AG04450 (cell line): ENCODE results near the gene RPL35. TPM values are rescaled to one million over a fixed set of nuclear protein-coding genes. Genes with fewer than 3 reads are reported as not detected.

Experiments
- CTCF ChIA-PET: fragments of 300-600, 350-600 bp; formaldehyde crosslinking; extraction: SDS; loops from one replicate; lab custom pipeline; 2022; ENCODE audit warnings: antibody characterized with exemption, inconsistent platforms; lab: Charles Lee
- POLR2A ChIA-PET: fragments of 350-600 bp; formaldehyde crosslinking; extraction: SDS; loops from one replicate; lab custom pipeline; 2021; ENCODE audit warnings: antibody characterized with exemption, inconsistent platforms; lab: Yijun Ruan, JAX
- DNase-seq: peaks from one replicate; pipeline ENCODE4 v3.0.0-alpha.2; 2011; ENCODE audit warnings: low read depth, low spot score
- H3K27ac ChIP-seq: one replicate; pipeline ENCODE4 v1.5.1; 2012; ENCODE audit warnings: low read depth, low read length, control low read depth
- H3K27me3 ChIP-seq: one replicate; pipeline ENCODE4 v1.6.0; 2012; ENCODE audit warnings: low read length; ENCODE audit not compliant: control insufficient read depth, insufficient read depth
- H3K4me3 ChIP-seq: 2 replicates; pipeline ENCODE4 v1.5.1; 2011; ENCODE audit warnings: mild to moderate bottlenecking, low read depth, low read length, control low read depth
- H3K9me3 ChIP-seq: 2 replicates; pipeline ENCODE4 v1.5.1; 2012; ENCODE audit warnings: low read length; ENCODE audit not compliant: control insufficient read depth, insufficient read depth
- polyA plus RNA-seq: library from polyadenylated mRNA; depleted of rRNA; stranded (reverse); fragments of >200 nt; gene quantifications from 2 replicates; pipeline ENCODE4 v1.2.3, GENCODE V29; 2011
- TF ChIP-seq, protein P1 (sequence below): IDR thresholded peaks from 2 replicates; pipeline ENCODE4 v1.5.1; 2011; ENCODE audit warnings: low read depth, low read length, control low read depth, inconsistent platforms

Gene RPL35
- polyA plus RNA-seq, 1 experiment = 2,283 TPM

DNA sequence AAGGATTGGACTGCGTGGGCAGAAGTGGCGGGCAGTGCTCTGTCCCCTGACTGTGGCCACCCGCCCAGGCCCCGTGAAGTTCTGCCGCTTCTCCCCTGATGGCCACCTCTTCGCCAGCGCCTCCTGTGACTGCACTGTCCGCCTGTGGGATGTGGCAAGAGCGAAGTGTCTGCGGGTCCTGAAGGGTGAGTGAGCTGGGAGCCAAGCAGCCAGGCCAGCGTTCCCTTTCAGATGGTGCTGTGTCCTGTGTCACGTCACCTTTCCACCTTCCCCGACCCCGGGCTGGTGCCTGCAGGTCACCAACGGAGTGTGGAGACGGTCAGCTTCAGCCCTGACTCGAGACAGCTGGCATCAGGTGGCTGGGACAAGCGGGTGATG is 6.2 kb downstream of the RPL35 start:
- Histone ChIP-seq H3K4me3 (no peak overlapping the region), H3K9me3 (no peaks in the 10 kb centered on the region; the same call in 1 of the 2 replicates), H3K27ac (no peak overlapping the region), H3K27me3 (peaks cover 3% of the 10 kb centered on the region)
- CTCF ChIA-PET = interaction anchor here (13.2 kb wide), 1 partner anchor 81 kb away, joined by 674 read pairs; the partner anchor contains the start of genes NR6A1 and OLFML2A
- DNase-seq = no peak
- TF ChIP-seq, protein P1, sequence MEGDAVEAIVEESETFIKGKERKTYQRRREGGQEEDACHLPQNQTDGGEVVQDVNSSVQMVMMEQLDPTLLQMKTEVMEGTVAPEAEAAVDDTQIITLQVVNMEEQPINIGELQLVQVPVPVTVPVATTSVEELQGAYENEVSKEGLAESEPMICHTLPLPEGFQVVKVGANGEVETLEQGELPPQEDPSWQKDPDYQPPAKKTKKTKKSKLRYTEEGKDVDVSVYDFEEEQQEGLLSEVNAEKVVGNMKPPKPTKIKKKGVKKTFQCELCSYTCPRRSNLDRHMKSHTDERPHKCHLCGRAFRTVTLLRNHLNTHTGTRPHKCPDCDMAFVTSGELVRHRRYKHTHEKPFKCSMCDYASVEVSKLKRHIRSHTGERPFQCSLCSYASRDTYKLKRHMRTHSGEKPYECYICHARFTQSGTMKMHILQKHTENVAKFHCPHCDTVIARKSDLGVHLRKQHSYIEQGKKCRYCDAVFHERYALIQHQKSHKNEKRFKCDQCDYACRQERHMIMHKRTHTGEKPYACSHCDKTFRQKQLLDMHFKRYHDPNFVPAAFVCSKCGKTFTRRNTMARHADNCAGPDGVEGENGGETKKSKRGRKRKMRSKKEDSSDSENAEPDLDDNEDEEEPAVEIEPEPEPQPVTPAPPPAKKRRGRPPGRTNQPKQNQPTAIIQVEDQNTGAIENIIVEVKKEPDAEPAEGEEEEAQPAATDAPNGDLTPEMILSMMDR = no peak
- POLR2A ChIA-PET = interaction anchor here (0.7 to 2.3 kb wide), 4 partner anchors 76 to 270 kb away, joined by 3 to 9 read pairs (median 6); partner anchors contain the start of gene OLFML2A

GRCh38 chr9:124854822-124855221 is 6.9 kb downstream of the RPL35 start:
- TF ChIP-seq, protein P1 = no peak

DNA sequence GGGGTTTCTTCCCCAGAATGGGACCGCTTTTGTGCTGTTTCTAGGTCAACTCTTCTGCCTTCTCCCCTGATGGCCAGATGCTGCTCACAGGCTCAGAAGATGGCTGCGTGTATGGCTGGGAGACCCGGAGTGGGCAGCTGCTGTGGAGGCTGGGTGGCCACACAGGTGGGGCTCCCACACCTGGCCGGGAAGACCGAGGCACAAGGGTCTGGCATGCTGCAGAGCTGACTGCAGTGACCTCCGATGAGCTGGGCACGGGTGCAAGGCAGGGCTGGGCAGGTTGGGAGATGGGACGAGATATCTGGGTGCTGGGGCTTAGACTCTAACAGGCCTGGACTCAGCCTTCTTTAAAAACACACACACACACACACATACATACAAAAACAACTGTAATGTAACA is 7.6 kb downstream of the RPL35 start:
- Histone ChIP-seq H3K27ac (no peak overlapping the region), H3K27me3 (peaks cover 3% of the 10 kb centered on the region), H3K4me3 (no peak overlapping the region), H3K9me3 (no peaks in the 10 kb centered on the region; the same call in 1 of the 2 replicates)
- ChIA-PET POLR2A (interaction anchor here (0.5 to 2.9 kb wide), 4 partner anchors 26 to 83 kb away, joined by 3 to 12 read pairs (median 8); partner anchors contain the start of gene NR6A1), CTCF (interaction anchor here (0.6 to 13.2 kb wide), 11 partner anchors 12 to 85 kb away, joined by 3 to 674 read pairs (median 7); partner anchors contain the start of genes NR6A1 and OLFML2A)
- DNase-seq = no peak
- TF ChIP-seq, protein P1 = no peak

More at GRCh38 chr9:124854822-124855221, 6.9 kb downstream of the RPL35 start:
- H3K4me3 ChIP-seq = no peak overlapping the region
- DNase-seq = no peak
- POLR2A ChIA-PET = interaction anchor here (0.5 to 2.9 kb wide), 3 partner anchors 27 to 82 kb away, joined by 5 to 12 read pairs (median 9); no protein-coding TSS in a partner anchor
- no peaks in the 10 kb centered on the region; the same call in 1 of the 2 replicates for H3K9me3 ChIP-seq
- CTCF ChIA-PET = interaction anchor here (0.6 to 13.2 kb wide), 4 partner anchors 13 to 85 kb away, joined by 3 to 674 read pairs (median 20); partner anchors contain the start of genes NR6A1 and OLFML2A
- peaks cover 3% of the 10 kb centered on the region for H3K27me3 ChIP-seq
- no peak overlapping the region for H3K27ac ChIP-seq

DNA sequence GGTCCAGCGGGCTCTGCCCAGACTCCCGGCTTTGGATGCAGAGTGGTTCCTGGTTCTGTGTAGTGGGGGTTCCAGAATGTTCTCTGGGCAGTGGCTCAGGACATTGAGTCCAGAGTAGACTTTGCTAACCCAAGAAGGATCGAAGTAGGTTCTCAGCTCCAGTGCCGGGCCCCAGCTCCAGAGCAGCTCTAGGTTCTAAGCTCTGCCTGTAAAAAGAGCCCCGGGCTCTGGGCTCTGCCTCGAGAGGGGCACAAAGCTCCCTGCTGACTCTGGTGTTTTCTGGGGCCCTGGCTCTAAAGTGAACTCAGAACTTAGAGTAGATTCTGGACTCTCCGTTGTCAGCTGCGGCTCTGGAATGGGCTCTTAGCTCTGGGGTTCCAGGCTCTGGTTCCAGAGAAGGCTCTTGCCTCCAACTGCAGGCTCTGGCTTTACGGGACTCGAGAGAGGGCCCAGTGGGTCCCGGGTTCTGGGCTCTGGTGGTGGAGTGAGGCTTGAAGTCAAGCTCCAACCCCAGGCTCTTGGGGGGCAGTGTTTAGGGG is 8.1 kb downstream of the RPL35 start:
- CTCF ChIA-PET = interaction anchor here (0.6 to 13.2 kb wide), 25 partner anchors 8 to 522 kb away, joined by 3 to 674 read pairs (median 4); partner anchors contain the start of genes ARPC5L, NR6A1, OLFML2A and RPL35
- H3K4me3 ChIP-seq = no peak overlapping the region; the same call in 1 of the 2 replicates
- no peak for DNase-seq
- H3K9me3 ChIP-seq = no peaks in the 10 kb centered on the region; the same call in 1 of the 2 replicates
- TF ChIP-seq, protein P1 = no peak
- POLR2A ChIA-PET = interaction anchor here (0.8 to 2.9 kb wide), 4 partner anchors 74 to 82 kb away, joined by 3 to 12 read pairs (median 12); partner anchors contain the start of gene NR6A1
- no peak overlapping the region for H3K27ac ChIP-seq
- H3K27me3 ChIP-seq = peaks cover 3% of the 10 kb centered on the region
